ENCODE data around the gene LRRTM1.

Gene LRRTM1

DNA sequence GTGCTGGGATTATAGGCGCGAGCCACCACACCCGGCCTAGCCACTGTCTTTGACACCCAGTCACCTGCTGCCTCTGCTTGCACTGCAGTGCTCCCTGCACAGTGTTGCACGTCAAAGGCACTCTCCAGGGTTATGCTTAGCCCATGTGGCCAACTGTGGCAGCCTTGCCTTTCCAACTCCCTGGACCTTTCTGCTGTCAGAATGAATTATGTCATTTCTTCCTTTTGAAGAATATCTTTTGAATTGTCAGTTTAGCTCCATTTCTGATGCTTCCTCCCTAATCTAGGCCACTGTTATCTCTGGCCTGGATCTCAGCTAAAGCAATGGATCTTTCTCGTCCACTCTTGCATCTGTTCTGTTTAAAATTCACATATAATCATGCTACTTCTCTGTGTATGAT, 29.3 kb upstream of the LRRTM1 start:
- H3K79me2 ChIP-seq (ENCODE audit: control insufficient read depth, low read length) = no peaks in the 10 kb centered on the region
- H3K4me1 ChIP-seq (ENCODE audit: control insufficient read depth, low read length) = no peaks in the 10 kb centered on the region
- H3F3A ChIP-seq (ENCODE audit: control insufficient read depth, insufficient read depth) = no peaks in the 10 kb centered on the region
- no peaks in the 10 kb centered on the region for H3K9me3 ChIP-seq (ENCODE audit: control insufficient read depth, insufficient read depth, low read length)
- H3K4me2 ChIP-seq (ENCODE audit: low read length) = no peak overlapping the region
- no peak overlapping the region for H3K4me3 ChIP-seq (ENCODE audit: low read length)
- TF ChIP-seq EZH2phosphoT487 (IDR thresholded peaks at IDR 0.05; ENCODE audit: borderline replicate concordance, low read length) = no peak
- TF ChIP-seq, protein P1, sequence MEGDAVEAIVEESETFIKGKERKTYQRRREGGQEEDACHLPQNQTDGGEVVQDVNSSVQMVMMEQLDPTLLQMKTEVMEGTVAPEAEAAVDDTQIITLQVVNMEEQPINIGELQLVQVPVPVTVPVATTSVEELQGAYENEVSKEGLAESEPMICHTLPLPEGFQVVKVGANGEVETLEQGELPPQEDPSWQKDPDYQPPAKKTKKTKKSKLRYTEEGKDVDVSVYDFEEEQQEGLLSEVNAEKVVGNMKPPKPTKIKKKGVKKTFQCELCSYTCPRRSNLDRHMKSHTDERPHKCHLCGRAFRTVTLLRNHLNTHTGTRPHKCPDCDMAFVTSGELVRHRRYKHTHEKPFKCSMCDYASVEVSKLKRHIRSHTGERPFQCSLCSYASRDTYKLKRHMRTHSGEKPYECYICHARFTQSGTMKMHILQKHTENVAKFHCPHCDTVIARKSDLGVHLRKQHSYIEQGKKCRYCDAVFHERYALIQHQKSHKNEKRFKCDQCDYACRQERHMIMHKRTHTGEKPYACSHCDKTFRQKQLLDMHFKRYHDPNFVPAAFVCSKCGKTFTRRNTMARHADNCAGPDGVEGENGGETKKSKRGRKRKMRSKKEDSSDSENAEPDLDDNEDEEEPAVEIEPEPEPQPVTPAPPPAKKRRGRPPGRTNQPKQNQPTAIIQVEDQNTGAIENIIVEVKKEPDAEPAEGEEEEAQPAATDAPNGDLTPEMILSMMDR (IDR thresholded peaks at IDR 0.05; ENCODE audit: low read depth, low read length, poor library complexity, severe bottlenecking) = no peak
- H3K9me2 ChIP-seq (replicated peaks; ENCODE audit: control insufficient read depth, low read length) = no peaks in the 10 kb centered on the region
- no peaks in the 10 kb centered on the region for H3K36me3 ChIP-seq (ENCODE audit: control insufficient read depth, low read length)
- H3K27me3 ChIP-seq (ENCODE audit: control insufficient read depth, low read length) = no peaks in the 10 kb centered on the region
- no peaks in the 10 kb centered on the region for H4K20me1 ChIP-seq (ENCODE audit: control insufficient read depth, insufficient read depth, low read depth, low read length)
- no peak overlapping the region for H3K27ac ChIP-seq (ENCODE audit: low read depth, low read length)

GRCh38 chr2:80330527-80331450, 26.2 kb upstream of the LRRTM1 start:
- TF ChIP-seq, protein P1 (IDR thresholded peaks at IDR 0.05; ENCODE audit: low read depth, low read length, poor library complexity, severe bottlenecking) = no peak
- no peak for TF ChIP-seq EZH2phosphoT487 (IDR thresholded peaks at IDR 0.05; ENCODE audit: borderline replicate concordance, low read length)
- no peak overlapping the region for H3K4me2 ChIP-seq (ENCODE audit: low read length)
- H3K4me3 ChIP-seq (ENCODE audit: low read length) = no peak overlapping the region
- H3K79me2 ChIP-seq (ENCODE audit: control insufficient read depth, low read length) = no peaks in the 10 kb centered on the region
- H3K9me3 ChIP-seq (ENCODE audit: control insufficient read depth, insufficient read depth, low read length) = no peaks in the 10 kb centered on the region
- no peaks in the 10 kb centered on the region for H3K36me3 ChIP-seq (ENCODE audit: control insufficient read depth, low read length)
- no peaks in the 10 kb centered on the region for H3K9me2 ChIP-seq (replicated peaks; ENCODE audit: control insufficient read depth, low read length)
- no peaks in the 10 kb centered on the region for H4K20me1 ChIP-seq (ENCODE audit: control insufficient read depth, insufficient read depth, low read depth, low read length)
- no peaks in the 10 kb centered on the region for H3K27me3 ChIP-seq (ENCODE audit: control insufficient read depth, low read length)
- H3F3A ChIP-seq (ENCODE audit: control insufficient read depth, insufficient read depth) = no peaks in the 10 kb centered on the region
- no peak overlapping the region for H3K27ac ChIP-seq (ENCODE audit: low read depth, low read length)
- no peaks in the 10 kb centered on the region for H3K4me1 ChIP-seq (ENCODE audit: control insufficient read depth, low read length)

GRCh38 chr2:80329491-80329890, 24.9 kb upstream of the LRRTM1 start:
- Histone ChIP-seq H3K9me3 (ENCODE audit: control insufficient read depth, insufficient read depth, low read length) (no peaks in the 10 kb centered on the region), H3K4me3 (ENCODE audit: low read length) (no peak overlapping the region), H3K27ac (ENCODE audit: low read depth, low read length) (no peak overlapping the region), H3K79me2 (ENCODE audit: control insufficient read depth, low read length) (no peaks in the 10 kb centered on the region), H3F3A (ENCODE audit: control insufficient read depth, insufficient read depth) (no peaks in the 10 kb centered on the region), H3K4me2 (ENCODE audit: low read length) (no peak overlapping the region), H3K9me2 (replicated peaks; ENCODE audit: control insufficient read depth, low read length) (no peaks in the 10 kb centered on the region), H3K4me1 (ENCODE audit: control insufficient read depth, low read length) (no peaks in the 10 kb centered on the region), H4K20me1 (ENCODE audit: control insufficient read depth, insufficient read depth, low read depth, low read length) (no peaks in the 10 kb centered on the region), H3K27me3 (ENCODE audit: control insufficient read depth, low read length) (no peaks in the 10 kb centered on the region; the same call in 1 of the 2 replicates), H3K36me3 (ENCODE audit: control insufficient read depth, low read length) (no peaks in the 10 kb centered on the region)
- TF ChIP-seq, protein P1 (IDR thresholded peaks at IDR 0.05; ENCODE audit: low read depth, low read length, poor library complexity, severe bottlenecking) = no peak
- no peak for TF ChIP-seq EZH2phosphoT487 (IDR thresholded peaks at IDR 0.05; ENCODE audit: borderline replicate concordance, low read length)
